IMR-90 (cell line): ENCODE results near the gene TNFRSF18. TPM values are rescaled to one million over a fixed set of nuclear protein-coding genes. Genes with fewer than 3 reads are reported as not detected.

Experiments
- ATAC-seq: fragments of 200-7000 bp; cut with Tn5 transposase; 2 replicates; pipeline ENCODE4 v1.9.1; 2020; ENCODE audit warnings: low read depth, mild to moderate bottlenecking, moderate library complexity
- BruUV-seq: library from RNA; stranded (reverse); fragments of 400-500 nt; replicated peaks from 2 replicates; lab custom pipeline; 2021; lab: Mats Ljungman, UMichigan
- CTCF ChIA-PET: fragments of 300-600 bp; formaldehyde crosslinking; extraction: SDS; loops from one replicate; lab custom pipeline; 2021; ENCODE audit warnings: antibody characterized with exemption; lab: Yijun Ruan, JAX
- POLR2A ChIA-PET: fragments of 300-600 bp; sonication (Branson Sonifier 250); formaldehyde crosslinking; loops from one replicate; lab custom pipeline; 2022; ENCODE audit warnings: antibody characterized with exemption; ENCODE audit not compliant: unreplicated experiment; lab: Charles Lee
- DNase-seq: peaks from one replicate; pipeline ENCODE4 v3.0.0; 2013
- H2AFZ ChIP-seq: replicated peaks from 2 replicates; pipeline ENCODE3; 2013; ENCODE audit warnings: low read length, mild to moderate bottlenecking; ENCODE audit not compliant: poor library complexity
- H2AK5ac ChIP-seq: 2 replicates; pipeline ENCODE4 v1.6.1; 2013; ENCODE audit warnings: low read depth, low read length, inconsistent platforms
- H2AK9ac ChIP-seq: replicated peaks from 2 replicates; pipeline ENCODE3; 2013; ENCODE audit warnings: mild to moderate bottlenecking, low read depth, low read length, moderate library complexity; ENCODE audit not compliant: poor library complexity
- H2BK120ac ChIP-seq: 2 replicates; pipeline ENCODE4 v1.6.1; 2013; ENCODE audit warnings: low read depth, low read length, inconsistent platforms
- H2BK15ac ChIP-seq: 3 replicates; pipeline ENCODE4 v1.6.1; 2013; ENCODE audit warnings: low read depth, low read length, inconsistent platforms
- H2BK20ac ChIP-seq: 2 replicates; pipeline ENCODE4 v1.6.1; 2013; ENCODE audit warnings: low read depth, mild to moderate bottlenecking, inconsistent platforms, low read length, moderate library complexity
- H2BK5ac ChIP-seq: 2 replicates; pipeline ENCODE4 v1.6.1; 2013; ENCODE audit warnings: mild to moderate bottlenecking, low read depth, low read length, inconsistent platforms; ENCODE audit not compliant: poor library complexity, severe bottlenecking
- H3K14ac ChIP-seq: replicated peaks from 2 replicates; pipeline ENCODE4 v1.6.1; 2013; ENCODE audit warnings: low read depth, low read length, inconsistent platforms
- H3K18ac ChIP-seq: 2 replicates; pipeline ENCODE4 v1.6.1; 2013; ENCODE audit warnings: low read depth, low read length, control low read depth
- H3K23ac ChIP-seq: 2 replicates; pipeline ENCODE4 v1.6.1; 2013; ENCODE audit warnings: low read depth, low read length, inconsistent platforms
- H3K27ac ChIP-seq: 2 replicates; pipeline ENCODE4 v1.5.1; 2013; ENCODE audit warnings: mild to moderate bottlenecking, control low read depth, low read length; ENCODE audit not compliant: insufficient read depth
- H3K27me3 ChIP-seq: 2 replicates; pipeline ENCODE4 v1.6.1; 2013; ENCODE audit warnings: low read length; ENCODE audit not compliant: control insufficient read depth, insufficient read depth
- H3K36me3 ChIP-seq: 2 replicates; pipeline ENCODE4 v1.6.1; 2013; ENCODE audit warnings: low read length, mixed read lengths; ENCODE audit not compliant: control insufficient read depth, insufficient read depth
- H3K4ac ChIP-seq: 2 replicates; pipeline ENCODE4 v1.6.1; 2013; ENCODE audit warnings: low read depth, low read length, inconsistent platforms
- H3K4me1 ChIP-seq: 2 replicates; pipeline ENCODE4 v1.6.1; 2013; ENCODE audit warnings: low read length, mixed read lengths; ENCODE audit not compliant: control insufficient read depth, insufficient read depth
- H3K4me2 ChIP-seq: 2 replicates; pipeline ENCODE4 v1.6.1; 2013; ENCODE audit warnings: low read depth, mild to moderate bottlenecking, control low read depth, low read length, moderate library complexity
- H3K4me3 ChIP-seq: 2 replicates; pipeline ENCODE4 v1.5.1; 2013; ENCODE audit warnings: low read depth, mild to moderate bottlenecking, control low read depth, low read length, moderate library complexity; ENCODE audit not compliant: insufficient read depth
- H3K56ac ChIP-seq: 2 replicates; pipeline ENCODE4 v1.6.1; 2013; ENCODE audit warnings: low read length, inconsistent platforms; ENCODE audit not compliant: insufficient read depth; ENCODE audit errors: extremely low read depth
- H3K79me1 ChIP-seq, 2 experiments: 2 replicates each; pipeline ENCODE4 v1.6.1; 2013; ENCODE audit warnings: low read length in 2 of 2, inconsistent platforms in 1 of 2, low read depth in 1 of 2
- H3K9ac ChIP-seq: 2 replicates; pipeline ENCODE4 v1.6.1; 2013; ENCODE audit warnings: low read depth, low read length, control low read depth
- H3K9me1 ChIP-seq: 2 replicates; pipeline ENCODE4 v1.6.1; 2013; ENCODE audit warnings: low read length, inconsistent platforms; ENCODE audit not compliant: insufficient read depth
- H3K9me3 ChIP-seq: 2 replicates; pipeline ENCODE4 v1.6.1; 2013; ENCODE audit warnings: low read length; ENCODE audit not compliant: control insufficient read depth, insufficient read depth
- H4K20me1 ChIP-seq: 2 replicates; pipeline ENCODE4 v1.6.1; 2013; ENCODE audit warnings: low read length, inconsistent platforms; ENCODE audit not compliant: insufficient read depth
- H4K5ac ChIP-seq: 2 replicates; pipeline ENCODE4 v1.6.1; 2013; ENCODE audit warnings: mild to moderate bottlenecking, low read depth, low read length, control low read depth
- H4K8ac ChIP-seq, 2 experiments: 2 replicates each; pipeline ENCODE4 v1.6.1; 2013; ENCODE audit warnings: low read depth in 2 of 2, low read length in 2 of 2, control low read depth in 1 of 2, inconsistent platforms in 1 of 2
- H4K91ac ChIP-seq: 2 replicates; pipeline ENCODE4 v1.6.1; 2013; ENCODE audit warnings: low read depth, low read length, inconsistent platforms; ENCODE audit not compliant: insufficient read depth
- BHLHE40 ChIP-seq: fragments of 150-350 bp; IDR thresholded peaks from 2 replicates; pipeline ENCODE4 v1.6.1; 2016; ENCODE audit warnings: mild to moderate bottlenecking, low read depth, low read length
- CEBPB ChIP-seq: IDR thresholded peaks from 2 replicates; pipeline ENCODE4 v1.6.1; 2012; ENCODE audit warnings: low read depth, low read length, improper control_type of control experiment
- CHD1 ChIP-seq: IDR thresholded peaks from 2 replicates; pipeline ENCODE4 v1.6.1; 2012; ENCODE audit warnings: low read depth, low read length, improper control_type of control experiment
- FOS ChIP-seq: fragments of 150-350 bp; IDR thresholded peaks from 2 replicates; pipeline ENCODE4 v1.6.1; 2016; ENCODE audit warnings: low read depth, low read length
- NFE2L2 ChIP-seq: fragments of 150-350 bp; IDR thresholded peaks from 2 replicates; pipeline ENCODE4 v1.6.1; 2016; ENCODE audit warnings: low read depth, mild to moderate bottlenecking, low read length
- RAD21 ChIP-seq: IDR thresholded peaks from 2 replicates; pipeline ENCODE4 v1.6.1; 2012; ENCODE audit warnings: low read length, improper control_type of control experiment
- RCOR1 ChIP-seq: IDR thresholded peaks from 2 replicates; pipeline ENCODE4 v1.6.1; 2012; ENCODE audit warnings: mild to moderate bottlenecking, low read length, improper control_type of control experiment; ENCODE audit not compliant: insufficient replicate concordance
- RFX5 ChIP-seq: IDR thresholded peaks from 2 replicates; pipeline ENCODE4 v1.8.0; 2012; ENCODE audit warnings: low read depth, mild to moderate bottlenecking, low read length, moderate library complexity
- SMC3 ChIP-seq: fragments of 150-350 bp; IDR thresholded peaks from 2 replicates; pipeline ENCODE4 v1.6.1; 2016; ENCODE audit warnings: low read depth, mild to moderate bottlenecking, antibody characterized with exemption, low read length, moderate library complexity
- WGBS, 2 experiments: methylation state at CpG; one replicate each; pipeline versions ENCODE4 v1.1.5 to v1.1.7; 2013; ENCODE audit warnings: missing lambda C conversion rate in 2 of 2; ENCODE audit not compliant: insufficient read length in 1 of 2; ENCODE audit errors: extremely low coverage in 2 of 2; 5-methylcytosine and 5-hydroxymethylcytosine counted together
- dilution Hi-C: fragments of 300-500 bp; cut with HindIII; formaldehyde crosslinking; loops from one replicate; pipeline ENCODE4 v1.14.3; 2018; ENCODE audit warnings: low sequenced_read_pairs; ENCODE audit not compliant: unreplicated experiment
- in situ Hi-C: fragments of 300-500 bp; cut with MboI; formaldehyde crosslinking; loops from 3 replicates; pipeline ENCODE4 v1.14.3; 2019; ENCODE audit warnings: low sequenced_read_pairs, inconsistent platforms, mixed read lengths
- intact Hi-C: fragments of 100-400 bp; cut with micrococcal nuclease; formaldehyde crosslinking; loops from 2 replicates; pipeline ENCODE4 v1.10.0; 2022
- polyA plus RNA-seq, 3 experiments: library from polyadenylated mRNA; depleted of rRNA; stranded (reverse); fragments of >200 nt; gene quantifications; 2 replicates each; pipeline ENCODE4 v1.2.3, GENCODE V29; 2012; ENCODE audit warnings: low replicate concordance in 1 of 3
- total RNA-seq: library from RNA; depleted of rRNA; stranded (reverse); fragments of >200 nt; gene quantifications from 2 replicates; pipeline ENCODE4 v1.2.3, GENCODE V29; 2012
- TF ChIP-seq, protein P1 (sequence below): conservative IDR thresholded peaks from 2 replicates; pipeline ENCODE4 v1.5.1; 2012; ENCODE audit warnings: mild to moderate bottlenecking, low read depth, low read length, improper control_type of control experiment

TNFRSF18 gene
- total and polyA plus RNA-seq, 2 of the 4 experiments (the other 2 are of a cell fraction), result 0.18 to 1.0 TPM

DNA sequence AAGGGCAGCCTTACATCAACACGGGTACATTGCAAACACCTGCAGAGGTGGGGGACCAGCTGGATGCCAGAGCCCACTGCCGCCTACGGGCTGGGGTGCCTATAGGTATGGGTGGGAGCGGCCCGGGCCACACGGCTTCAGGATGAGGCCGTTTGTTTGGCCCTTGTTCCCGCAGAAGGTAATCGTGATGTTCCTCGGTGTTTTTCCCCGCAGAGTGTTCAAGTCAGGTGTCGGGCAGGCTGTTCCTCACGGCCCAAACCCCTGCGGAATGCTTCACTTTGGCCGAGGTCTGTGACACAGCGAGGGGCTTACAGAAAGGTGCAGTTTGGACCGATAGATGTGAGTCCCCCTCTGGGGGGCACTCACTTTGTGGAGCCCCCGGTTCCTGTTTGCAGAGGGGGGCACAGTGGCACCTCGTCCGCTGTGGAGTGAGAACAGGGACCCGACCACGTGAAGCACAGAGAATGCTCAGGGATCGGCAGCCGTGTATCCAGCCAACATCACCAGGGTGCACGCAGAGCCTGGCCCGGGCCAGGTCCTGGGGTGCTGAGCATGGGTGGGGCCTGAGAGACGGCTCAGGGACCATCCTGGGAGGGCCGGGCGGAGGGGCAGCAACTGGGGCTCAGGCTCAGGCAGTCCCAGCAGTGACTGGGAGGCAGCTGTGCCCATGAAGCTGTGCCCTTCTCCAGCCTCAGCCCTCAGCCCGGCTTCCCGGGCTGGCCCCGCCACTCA is 33.2 kb downstream of the TNFRSF18 start:
- Histone ChIP-seq H2AK5ac (no peak overlapping the region), H4K8ac (no peak overlapping the region), H4K91ac (no peak overlapping the region), H3K4me2 (no peak overlapping the region), H3K23ac (no peak overlapping the region), H3K36me3 (no peaks in the 10 kb centered on the region), H4K20me1 (no peaks in the 10 kb centered on the region; the same call in 1 of the 2 replicates), H3K4me1 (no peaks in the 10 kb centered on the region), H4K5ac (no peak overlapping the region), H2BK20ac (no peak overlapping the region), H3K27me3 (peaks cover 77% of the 10 kb centered on the region), H3K9ac (no peak overlapping the region), H3K4ac (no peak overlapping the region), H3K9me1 (no peaks in the 10 kb centered on the region), H2BK120ac (no peak overlapping the region), H2AFZ (peak overlapping the region; percentile 32), H2BK15ac (no peak overlapping the region), H3K14ac (no peak overlapping the region), H3K18ac (no peak overlapping the region), H3K9me3 (peaks cover 6% of the 10 kb centered on the region), H3K56ac (no peak overlapping the region), H3K4me3 (no peak overlapping the region), H2AK9ac (peak overlapping the region; percentile 37), H3K27ac (no peak overlapping the region), H3K79me1 (no peaks in the 10 kb centered on the region), H2BK5ac (no peak overlapping the region)
- BruUV-seq, result no TSS peak
- in situ Hi-C loops (no loop called here), dilution Hi-C loops (no loop called here), intact Hi-C loops (no loop called here)
- 42% methylated on average over 25 of the region's 32 CpGs; no CpG with 5 or more reads in 1 of the 2 experiments for WGBS, 2 experiments
- CTCF ChIA-PET, result no interaction called here
- DNase-seq, result no peak
- no peak for TF ChIP-seq RCOR1
- TF ChIP-seq FOS, result no peak
- TF ChIP-seq CEBPB, result no peak
- TF ChIP-seq SMC3, result no peak
- TF ChIP-seq BHLHE40, result no peak
- no peak for TF ChIP-seq CHD1
- TF ChIP-seq RAD21, result no peak
- no peak for TF ChIP-seq RFX5
- TF ChIP-seq NFE2L2, result no peak
- TF ChIP-seq, protein P1, sequence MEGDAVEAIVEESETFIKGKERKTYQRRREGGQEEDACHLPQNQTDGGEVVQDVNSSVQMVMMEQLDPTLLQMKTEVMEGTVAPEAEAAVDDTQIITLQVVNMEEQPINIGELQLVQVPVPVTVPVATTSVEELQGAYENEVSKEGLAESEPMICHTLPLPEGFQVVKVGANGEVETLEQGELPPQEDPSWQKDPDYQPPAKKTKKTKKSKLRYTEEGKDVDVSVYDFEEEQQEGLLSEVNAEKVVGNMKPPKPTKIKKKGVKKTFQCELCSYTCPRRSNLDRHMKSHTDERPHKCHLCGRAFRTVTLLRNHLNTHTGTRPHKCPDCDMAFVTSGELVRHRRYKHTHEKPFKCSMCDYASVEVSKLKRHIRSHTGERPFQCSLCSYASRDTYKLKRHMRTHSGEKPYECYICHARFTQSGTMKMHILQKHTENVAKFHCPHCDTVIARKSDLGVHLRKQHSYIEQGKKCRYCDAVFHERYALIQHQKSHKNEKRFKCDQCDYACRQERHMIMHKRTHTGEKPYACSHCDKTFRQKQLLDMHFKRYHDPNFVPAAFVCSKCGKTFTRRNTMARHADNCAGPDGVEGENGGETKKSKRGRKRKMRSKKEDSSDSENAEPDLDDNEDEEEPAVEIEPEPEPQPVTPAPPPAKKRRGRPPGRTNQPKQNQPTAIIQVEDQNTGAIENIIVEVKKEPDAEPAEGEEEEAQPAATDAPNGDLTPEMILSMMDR, result no peak
- POLR2A ChIA-PET, result no interaction called here
- ATAC-seq, result no peak; the same call in 1 of the 2 replicates
